Fibroblast of peridontal ligament (primary cell): ENCODE data around the gene UPK3BL1.
"Not testable (repeated sequence)": the region's sequence is repeated elsewhere in the genome, so short reads cannot be mapped to it uniquely, and the experiment has no call there.

Experiments
- DNase-seq: peaks from one replicate; pipeline ENCODE4 v3.0.0-alpha.2; 2010; ENCODE audit errors: extremely low read depth

Gene UPK3BL1, protein sequence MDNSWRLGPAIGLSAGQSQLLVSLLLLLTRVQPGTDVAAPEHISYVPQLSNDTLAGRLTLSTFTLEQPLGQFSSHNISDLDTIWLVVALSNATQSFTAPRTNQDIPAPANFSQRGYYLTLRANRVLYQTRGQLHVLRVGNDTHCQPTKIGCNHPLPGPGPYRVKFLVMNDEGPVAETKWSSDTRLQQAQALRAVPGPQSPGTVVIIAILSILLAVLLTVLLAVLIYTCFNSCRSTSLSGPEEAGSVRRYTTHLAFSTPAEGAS

DNA sequence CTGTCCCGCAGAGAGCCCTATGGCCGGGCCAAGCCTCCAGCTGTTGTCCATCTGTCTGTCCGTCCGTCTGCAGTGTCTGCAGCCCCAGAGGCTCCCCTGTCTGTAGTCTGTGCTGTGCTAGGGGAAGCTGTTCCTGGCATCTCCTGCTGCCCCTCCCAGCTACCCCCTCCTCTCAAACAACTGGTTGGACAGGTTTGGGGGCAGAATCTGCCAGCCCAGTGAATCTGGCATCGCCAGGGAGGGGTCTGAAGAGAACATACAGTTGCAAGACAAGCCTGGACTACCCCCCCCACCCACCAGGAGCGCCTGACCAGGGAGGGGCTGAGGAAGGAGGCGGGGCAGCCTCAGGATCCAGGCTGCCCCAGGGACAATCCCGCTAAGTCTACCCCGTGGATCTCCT, at the start of gene UPK3BL1:
Gene UPK3BL1, minus strand, starts transcription at position 101 of the 400 bp plus-strand sequence. Its CDS starts 50 bp downstream, at position 51.
- DNase-seq = not testable (repeated sequence)

DNA sequence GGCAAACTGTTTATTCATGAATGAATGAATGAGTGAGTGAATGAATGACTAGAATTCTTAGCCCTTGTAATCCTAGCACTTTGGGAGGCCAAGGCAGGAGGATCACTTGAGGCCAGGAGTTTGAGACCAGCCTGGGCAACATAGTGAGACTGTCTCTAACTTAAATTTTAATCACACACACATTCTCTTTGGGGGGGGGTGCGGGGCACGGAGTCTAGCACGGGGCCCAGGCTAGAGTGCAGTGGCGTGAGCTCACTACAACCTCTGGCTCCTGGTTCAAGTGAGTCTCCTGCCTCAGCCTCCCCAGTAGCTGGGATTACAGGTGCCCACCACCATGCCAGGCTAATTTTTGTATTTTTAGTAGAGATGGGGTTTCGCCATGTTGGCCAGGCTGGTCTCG, 48.0 kb upstream of the UPK3BL1 start:
- not testable (repeated sequence) for DNase-seq

DNA sequence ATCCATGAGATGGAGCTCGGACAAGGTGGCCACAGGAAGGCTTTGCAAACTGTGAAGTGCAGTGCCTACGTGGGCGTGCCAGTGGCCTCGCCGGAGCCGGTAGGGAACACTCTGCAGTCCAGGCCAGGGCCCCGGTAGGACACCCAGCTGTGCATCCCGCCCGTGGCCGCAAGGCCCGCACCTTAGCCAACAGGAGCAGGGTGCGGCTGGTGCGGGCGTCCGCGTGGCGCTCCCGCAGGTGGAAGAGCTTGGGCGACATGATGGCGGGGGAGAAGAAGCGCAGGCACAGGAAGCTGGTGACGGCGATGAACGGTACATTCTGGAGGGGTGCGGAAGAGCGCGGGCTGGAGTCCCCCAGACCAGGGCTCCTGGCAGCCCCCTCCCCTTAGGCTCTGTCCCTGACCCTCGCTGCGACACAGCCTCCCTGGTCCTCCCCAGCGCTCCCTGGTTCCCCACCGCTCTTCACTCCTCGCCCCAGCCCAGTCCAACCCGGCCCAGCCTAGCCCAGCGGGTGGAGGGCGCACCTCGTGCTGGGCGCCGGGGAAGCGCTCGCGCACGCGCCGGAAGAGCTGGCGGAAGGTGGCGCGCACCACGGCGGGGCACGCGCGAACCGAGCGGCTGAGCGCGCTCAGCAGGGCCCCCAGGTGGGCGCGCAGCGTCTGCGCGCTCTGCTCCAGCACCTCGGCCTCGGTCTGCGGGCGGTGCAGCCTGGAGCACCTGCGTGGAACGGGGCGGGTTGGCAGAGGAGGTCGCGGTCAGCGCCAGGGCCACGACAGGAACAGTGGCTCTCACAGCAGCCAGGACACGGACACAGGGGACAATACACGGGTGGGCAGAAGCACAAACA, 47.1 kb upstream of the UPK3BL1 start:
- DNase-seq = not testable (repeated sequence)

DNA sequence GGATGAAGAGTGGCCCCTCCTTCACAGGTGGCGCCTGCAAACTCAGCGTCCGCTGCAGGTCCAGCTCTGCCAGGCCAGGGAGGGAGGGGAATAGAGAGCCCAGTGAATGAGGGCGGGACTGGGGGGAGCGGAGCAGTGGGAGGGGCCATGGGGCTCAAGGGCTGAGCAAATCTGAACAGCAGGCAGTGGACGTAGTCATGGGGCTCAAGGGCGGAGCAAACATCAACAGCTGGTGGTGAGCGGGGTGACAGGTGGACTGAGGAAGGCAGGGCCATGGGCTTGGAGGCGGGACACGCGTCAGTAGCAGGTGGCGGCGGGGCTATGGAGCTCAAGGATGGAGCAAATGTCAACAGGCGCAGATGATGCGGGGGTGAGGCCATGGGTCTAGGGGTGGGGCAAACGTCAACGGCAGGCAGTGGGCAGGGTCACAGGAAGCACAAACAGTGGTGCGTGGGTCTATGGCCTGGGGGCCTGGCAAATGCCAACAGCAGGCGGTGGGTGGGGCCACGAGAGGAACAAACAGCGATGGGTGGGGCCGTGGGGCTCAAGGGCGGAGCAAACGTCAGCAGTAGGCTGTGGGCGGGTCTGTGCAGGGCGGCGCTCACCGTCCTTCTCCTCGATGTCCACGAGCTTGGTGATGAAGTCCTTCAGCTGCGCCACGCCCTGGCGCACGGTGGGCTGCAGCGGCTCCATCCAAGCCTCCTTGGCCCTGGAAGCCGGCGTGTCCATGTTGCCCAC, 45.9 kb upstream of the UPK3BL1 start:
- not testable (repeated sequence) for DNase-seq

DNA sequence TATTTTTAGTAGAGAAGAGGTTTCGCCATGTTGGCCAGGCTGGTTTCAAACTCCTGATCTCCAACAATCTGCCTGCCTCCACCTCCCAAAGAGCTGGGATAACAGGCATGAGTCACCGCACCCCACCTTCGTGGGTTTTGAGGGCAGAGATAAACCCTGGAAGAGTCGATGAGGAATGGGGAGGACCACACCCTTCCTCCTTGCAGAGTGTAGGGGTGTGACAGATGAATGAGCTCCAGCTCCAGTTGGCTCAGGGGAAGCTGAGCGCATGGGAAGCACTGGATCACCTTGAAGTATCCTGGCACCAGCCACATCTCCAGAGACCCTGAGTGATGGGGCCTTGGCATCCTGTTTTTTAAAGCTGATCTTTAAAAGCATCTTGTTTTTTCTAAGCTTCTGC, 40.0 kb upstream of the UPK3BL1 start:
- not testable (repeated sequence) for DNase-seq

DNA sequence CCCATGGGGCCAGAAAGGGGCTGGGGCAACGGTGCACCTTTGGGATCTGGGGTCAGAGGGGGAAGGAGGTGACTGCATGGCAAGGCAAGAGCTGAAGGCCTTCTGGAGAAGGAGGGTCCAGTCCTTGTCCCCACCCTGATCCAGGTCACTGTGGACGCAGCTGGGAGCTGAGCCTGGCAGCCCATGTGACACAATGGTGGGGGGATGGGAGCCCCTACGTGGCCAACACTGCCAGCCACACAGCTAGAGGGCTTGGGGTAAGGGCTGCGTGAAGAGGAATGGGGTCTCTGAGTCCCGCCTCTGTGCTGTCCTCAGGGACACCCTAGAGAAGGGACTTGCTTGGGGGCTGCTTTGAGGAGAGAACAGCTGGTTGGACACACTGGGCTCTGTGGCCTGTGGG, 38.2 kb upstream of the UPK3BL1 start:
- not testable (repeated sequence) for DNase-seq

DNA sequence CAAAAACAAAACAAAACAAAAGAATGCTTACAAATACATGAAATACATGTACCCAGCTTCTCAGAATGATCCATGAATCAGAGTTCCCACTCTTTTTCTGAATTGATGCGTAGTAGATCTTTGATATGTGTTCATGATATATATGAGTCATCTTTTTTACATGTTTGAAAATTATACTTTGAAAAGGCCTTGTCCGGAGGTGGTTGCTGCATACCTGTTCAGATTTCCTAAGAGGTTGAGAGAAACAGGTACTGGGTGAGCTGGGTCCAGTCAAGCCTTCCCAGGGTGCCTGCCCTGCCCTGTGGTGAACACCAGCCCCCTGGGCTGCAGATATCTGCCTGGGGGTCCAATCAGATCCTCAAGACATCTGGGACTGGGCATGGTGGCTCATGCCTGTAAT, 33.0 kb upstream of the UPK3BL1 start:
- not testable (repeated sequence) for DNase-seq

DNA sequence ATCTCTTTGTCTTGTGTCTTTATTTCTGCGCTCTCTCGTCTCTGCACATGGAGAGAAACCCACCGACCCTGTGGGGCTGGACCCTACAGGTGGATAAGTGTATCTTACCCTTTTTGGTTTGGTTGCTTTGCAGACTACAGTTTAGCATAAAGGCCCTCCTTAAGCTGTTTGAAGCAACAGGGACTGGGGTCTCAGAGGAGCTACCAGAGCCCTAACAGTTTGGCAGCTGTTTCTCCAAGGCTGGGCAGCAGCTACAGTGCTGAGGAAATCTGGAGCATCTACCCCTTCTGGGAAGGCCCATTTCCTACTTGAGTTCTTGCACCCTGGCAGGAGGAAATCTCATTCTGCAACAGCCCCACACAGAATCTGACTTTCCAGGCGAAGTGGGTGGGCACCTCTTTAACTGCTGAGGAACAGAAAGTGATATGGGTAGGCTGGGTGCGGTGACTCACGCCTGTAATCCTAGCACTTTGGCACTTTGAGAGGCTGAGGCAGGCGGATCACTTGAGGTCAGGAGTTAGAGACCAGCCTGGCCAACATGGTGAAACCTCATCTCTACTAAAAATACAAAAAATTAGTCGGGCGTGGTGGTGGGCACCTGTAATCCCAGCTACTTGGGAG, 31.0 kb upstream of the UPK3BL1 start:
- not testable (repeated sequence) for DNase-seq

DNA sequence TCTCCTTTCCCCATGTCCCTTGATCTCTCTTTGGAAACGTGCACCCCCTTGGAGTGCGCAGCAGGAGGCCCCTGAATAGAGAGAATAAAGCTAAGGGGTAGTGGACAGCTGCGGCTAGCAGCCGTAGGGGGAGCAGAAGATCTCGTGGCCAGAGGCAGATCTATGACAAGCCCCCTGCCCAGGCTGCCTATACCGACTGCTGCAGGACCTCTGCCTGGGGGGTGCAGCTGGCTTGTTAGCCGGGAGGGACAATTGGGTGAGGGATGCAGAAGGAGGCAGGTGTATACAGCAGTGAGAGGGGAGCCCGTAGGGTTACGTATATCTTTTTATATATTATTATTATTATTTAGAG, 29.3 kb upstream of the UPK3BL1 start:
- DNase-seq = not testable (repeated sequence)

DNA sequence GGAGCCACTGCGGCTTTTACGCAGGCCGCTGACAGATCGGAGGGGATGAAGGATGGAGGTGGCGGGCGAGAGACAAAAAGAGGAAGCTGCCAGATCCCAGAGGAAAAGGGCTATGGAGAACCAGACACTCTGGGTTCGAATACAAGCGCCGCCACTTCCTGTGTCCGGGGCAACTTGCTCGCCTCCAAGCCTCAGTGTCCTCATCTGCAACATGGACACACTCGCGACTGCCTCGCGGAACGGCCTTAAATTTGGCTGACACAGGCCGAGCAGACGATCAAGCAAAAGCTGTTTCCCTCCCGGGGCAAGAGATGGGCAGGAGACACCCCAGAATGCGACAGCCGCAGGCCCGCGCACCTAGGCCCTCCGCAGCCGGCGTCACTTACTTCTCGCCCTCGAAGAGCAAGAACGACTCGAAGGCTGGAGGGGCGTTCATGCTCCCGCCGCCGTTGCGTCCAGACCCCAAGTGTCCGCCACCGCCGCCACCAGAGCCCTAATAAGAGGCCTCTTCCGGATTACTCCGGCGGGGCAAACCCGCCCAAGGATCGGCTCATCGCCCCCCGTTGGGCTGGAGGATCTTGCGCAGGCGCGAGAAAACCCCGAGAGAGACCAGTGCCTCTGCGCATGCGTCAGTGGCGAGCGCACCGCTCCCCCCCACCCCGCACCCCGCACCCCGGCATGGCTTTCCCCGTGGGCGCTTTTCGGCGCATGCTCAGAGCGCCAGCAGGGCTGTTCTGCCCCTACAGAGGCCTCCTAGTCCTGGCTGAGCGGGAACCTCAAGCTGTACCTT, 28.8 kb upstream of the UPK3BL1 start, which contains the start of gene POLR2J2:
Gene POLR2J2, minus strand, starts transcription at position 498 of the 790 bp plus-strand sequence. Its CDS starts 62 bp downstream, at position 436.
- DNase-seq = not testable (repeated sequence)

DNA sequence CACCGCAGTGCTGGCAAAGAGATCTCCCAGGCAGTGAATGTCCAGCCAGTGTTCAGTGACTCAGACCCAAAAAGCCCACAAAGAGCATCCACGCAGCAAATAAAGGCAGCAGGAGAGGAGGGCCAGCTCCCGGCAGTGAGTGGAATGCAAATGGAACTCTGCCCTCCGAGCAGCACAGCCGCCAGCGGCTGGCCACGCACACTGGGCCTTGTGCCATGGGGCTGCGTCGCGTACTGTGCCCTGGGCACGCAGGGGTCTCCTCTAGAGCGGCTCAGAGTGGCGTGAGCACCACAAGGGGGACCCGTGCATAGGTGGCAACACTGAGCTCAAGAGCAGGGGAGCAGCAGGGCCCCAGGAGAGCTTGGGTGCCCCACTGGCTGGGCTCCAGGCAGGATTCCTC, 24.9 kb upstream of the UPK3BL1 start:
- not testable (repeated sequence) for DNase-seq

DNA sequence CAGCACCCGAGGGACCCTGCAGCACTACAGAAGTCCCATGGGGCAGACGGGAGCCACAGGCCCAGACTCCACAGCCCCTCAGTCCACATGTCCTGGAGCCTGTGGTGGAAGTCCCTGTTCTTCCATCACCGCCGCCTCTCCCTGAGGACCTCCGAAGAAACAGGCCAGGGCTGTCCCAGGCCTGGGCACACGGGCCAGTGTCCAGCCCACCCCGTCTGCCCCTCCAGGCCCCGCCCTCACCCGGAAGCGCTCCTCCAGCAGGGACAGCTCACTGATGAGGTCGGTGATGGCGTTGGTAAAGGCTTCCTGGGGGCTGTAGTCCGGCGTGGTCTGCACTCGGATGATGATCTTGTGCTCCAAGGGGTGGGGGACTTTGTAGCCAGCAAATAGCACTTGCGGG, 24.3 kb upstream of the UPK3BL1 start:
- DNase-seq = not testable (repeated sequence)

DNA sequence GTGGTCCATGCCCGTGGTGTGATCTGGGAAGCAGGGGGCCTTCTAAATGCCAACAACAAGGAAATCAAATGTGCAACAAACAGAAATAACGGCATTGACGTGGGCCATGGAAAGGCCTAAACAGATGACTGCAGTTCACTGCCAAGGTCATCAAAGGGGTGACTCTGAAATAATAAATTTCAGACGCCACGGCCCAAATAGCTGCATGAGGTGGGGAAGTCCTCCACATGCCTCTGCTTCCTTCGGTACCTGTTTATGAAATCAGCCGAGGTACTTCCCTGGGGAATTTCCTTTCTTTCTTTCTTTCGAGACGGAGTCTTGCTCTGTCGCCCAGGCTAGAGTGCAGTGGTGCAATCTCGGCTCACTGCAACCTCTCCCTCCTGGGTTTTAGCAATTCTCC, 22.2 kb upstream of the UPK3BL1 start:
- not testable (repeated sequence) for DNase-seq

DNA sequence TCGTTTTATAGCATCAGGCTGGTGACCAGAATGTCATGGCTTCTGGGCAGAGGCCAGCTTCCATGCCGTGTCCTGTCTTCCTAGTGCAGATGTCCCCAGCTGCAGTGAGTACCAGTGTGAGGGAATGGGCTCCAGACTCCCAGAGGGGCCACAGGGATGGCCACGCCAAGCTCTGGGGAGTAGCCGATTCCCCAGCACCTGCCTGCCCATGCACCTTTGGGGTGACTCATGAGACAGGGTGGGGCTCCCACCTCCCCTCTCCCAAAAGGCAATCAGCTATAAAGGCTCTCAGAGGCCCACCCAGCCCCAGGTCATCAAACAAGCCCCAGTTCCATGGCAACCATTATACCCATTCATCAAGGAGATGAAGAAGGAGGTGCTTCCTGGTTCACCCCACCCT, 7.3 kb upstream of the UPK3BL1 start, which contains the start of gene SPDYE2B:
Gene SPDYE2B, plus strand, starts transcription at position 396 of the 400 bp plus-strand sequence. CDS start 2,030 bp downstream, outside the sequence.
- DNase-seq = not testable (repeated sequence)

DNA sequence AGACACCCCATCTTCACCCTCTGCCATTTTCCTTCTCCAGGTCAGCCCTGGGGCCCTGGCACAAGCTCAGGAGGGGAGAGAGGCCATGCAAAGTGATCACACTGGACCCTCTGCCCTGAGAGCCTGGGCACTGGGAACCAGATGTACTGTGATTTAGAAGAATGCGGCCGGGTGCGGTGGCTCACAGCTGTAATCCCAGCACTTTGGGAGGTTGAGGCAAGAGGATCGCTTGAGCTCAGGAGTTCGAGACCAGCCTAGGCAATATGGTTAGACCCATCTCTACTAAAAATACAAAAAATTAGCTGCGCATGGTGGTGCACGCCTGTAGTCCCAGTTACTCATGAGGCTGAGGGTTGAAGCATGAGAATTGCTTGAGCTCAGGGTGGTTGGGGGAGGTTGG, 5.2 kb upstream of the UPK3BL1 start:
- DNase-seq = not testable (repeated sequence)

DNA sequence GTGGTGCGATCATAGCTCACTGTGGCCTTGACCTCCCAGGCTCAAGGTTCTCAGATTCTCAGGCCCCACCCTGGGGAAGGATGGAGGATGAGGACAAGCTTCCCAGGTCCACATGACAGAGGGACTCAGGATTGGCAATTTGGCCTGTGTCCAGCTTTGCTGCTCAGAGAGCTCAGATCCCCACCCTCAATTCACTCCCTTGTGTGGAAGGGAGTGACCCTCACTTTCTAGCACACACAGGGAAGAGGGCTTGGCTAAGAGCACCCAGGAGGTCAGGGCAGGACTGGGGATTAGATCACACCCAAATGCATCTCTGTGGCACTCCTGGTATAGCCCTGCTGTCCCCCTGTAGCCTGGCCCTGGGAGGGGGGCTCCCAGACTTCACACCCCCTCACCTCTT, 813 bp upstream of the UPK3BL1 start:
- not testable (repeated sequence) for DNase-seq

DNA sequence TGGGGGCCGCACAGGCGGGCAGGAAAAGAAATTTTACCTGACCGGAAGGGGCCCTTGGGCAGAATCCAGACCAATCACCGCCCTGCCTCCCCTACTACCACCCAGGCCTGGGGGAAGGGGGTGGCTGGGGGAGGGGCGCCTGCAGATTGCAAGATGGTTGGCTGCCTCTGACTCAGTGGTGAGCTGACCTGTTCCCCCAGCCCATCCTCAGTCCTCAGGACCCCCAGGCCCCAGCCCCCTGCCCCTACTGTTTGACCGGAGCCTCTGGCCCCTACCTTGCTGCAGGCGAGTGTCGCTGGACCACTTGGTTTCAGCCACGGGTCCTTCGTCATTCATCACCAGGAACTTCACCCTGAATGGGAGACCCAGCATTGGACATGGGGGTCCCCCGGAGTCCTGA, 3.7 kb downstream of the UPK3BL1 start:
- not testable (repeated sequence) for DNase-seq

DNA sequence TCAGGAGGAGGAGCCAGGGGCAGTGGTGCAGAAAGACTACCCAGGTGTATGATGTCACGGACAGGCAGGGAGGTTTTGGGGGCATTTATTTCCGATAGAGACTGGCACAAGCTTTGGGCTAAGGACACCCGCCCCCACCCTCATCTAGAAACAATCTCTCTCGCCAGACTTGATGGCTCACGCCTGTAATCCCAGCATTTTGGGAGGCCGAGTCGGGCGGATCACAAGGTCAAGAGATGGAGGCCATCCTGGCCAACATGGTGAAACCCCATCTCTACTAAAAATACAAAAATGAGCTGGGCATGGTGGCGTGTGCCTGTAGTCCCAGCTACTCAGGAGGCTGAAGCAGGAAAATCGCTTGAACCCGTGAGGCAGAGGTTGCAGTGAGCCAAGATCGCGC, 5.6 kb downstream of the UPK3BL1 start:
- DNase-seq = not testable (repeated sequence)

DNA sequence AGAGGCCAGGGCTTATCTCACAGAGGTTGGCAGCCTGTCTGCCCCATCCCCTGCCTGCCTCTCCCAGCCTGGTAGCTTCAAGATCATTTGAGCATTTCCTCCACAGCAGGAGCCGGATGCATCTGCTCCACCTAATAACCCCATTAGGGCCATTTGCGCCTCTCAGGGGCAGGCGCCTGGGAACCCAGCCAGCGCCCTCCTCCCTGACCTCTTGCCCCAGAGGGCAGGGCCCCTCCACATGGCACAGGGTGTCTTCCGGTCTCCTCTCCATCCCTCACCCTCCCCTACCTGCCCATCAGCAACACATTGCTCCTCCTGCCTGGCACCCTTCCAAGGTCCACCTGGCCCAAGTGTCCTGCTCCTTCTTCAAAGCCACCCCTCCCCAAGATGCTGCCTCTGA, 7.2 kb downstream of the UPK3BL1 start:
- not testable (repeated sequence) for DNase-seq

DNA sequence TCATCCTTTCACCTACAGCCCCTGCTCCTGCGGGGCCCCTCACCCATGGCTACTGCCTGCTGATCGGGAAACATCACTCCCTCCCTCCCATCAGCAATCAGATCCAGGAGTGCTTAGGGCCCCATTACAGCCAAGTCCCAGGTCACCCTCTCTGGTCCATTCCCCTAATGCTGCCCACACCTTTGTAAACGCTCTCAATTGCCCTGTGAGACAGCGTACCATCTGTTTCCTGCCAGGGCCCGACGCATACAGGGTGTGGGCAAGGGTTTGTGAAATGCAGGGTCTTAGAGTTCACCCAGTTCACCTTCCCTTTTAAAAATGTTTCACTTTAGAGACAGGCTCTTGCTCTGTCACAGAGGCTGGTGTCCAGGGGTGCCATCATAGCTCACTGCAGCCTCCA, 8.3 kb downstream of the UPK3BL1 start:
- DNase-seq = not testable (repeated sequence)

DNA sequence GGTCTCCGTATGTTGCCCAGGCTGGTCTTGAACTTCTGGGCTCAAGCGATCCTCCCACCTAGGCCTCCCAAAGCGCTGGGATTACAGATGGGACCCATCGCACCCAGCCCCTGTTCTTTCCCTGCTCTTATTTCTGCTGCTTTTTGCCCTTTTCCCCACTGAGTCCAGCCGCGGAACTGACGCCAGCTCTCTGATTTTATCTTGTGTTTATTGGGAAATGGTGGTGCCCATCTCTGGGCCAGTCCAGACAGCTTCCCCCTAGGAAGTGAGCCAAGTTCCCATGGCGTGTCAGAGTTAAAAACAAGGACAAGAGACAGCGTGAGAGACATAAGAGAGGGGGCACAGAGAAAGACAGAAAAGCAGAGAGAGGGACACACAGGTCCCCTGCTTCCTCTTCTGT, 12.0 kb downstream of the UPK3BL1 start:
- DNase-seq = not testable (repeated sequence)
